Limb (tissue), 2 donors: ENCODE measurements around the gene NUBPL.
"Not testable (repeated sequence)": the region's sequence is repeated elsewhere in the genome, so short reads cannot be mapped to it uniquely, and the experiment has no call there.

ENCODE experiments used
- DNase-seq, 2 donors: peaks; one replicate each; pipeline ENCODE4 v3.0.0-alpha.2; 2016; ENCODE audit errors: extremely low spot score in 2 of 2

Gene NUBPL

GRCh38 chr14:31578266-31578665, 17.1 kb downstream of the NUBPL start:
- DNase-seq: no peak

- no peak for DNase-seq
Measured at GRCh38 chr14:31578792-31579501, 17.7 kb downstream of the NUBPL start.

- no peak for DNase-seq
Measured at GRCh38 chr14:31580234-31580633, 19.0 kb downstream of the NUBPL start.

- no peak for DNase-seq
Measured at GRCh38 chr14:31582286-31582691, 21.1 kb downstream of the NUBPL start.

- DNase-seq: no peak
Measured at GRCh38 chr14:31582836-31583452, 21.7 kb downstream of the NUBPL start.

GRCh38 chr14:31590206-31590605, 29.0 kb downstream of the NUBPL start:
- DNase-seq: no peak

GRCh38 chr14:31592122-31592521, 30.9 kb downstream of the NUBPL start:
- no peak for DNase-seq

- DNase-seq: no peak
Measured at GRCh38 chr14:31592631-31593030, 31.4 kb downstream of the NUBPL start.

- DNase-seq: no peak
Measured at GRCh38 chr14:31596342-31597095, 35.3 kb downstream of the NUBPL start.

GRCh38 chr14:31605702-31606101, 44.5 kb downstream of the NUBPL start:
- DNase-seq: no peak

- DNase-seq: no peak
Measured at GRCh38 chr14:31611778-31612433, 50.7 kb downstream of the NUBPL start.

- no peak for DNase-seq
Measured at GRCh38 chr14:31613188-31613587, 52.0 kb downstream of the NUBPL start.

- not testable (repeated sequence) for DNase-seq
Measured at GRCh38 chr14:31618884-31619283, 57.7 kb downstream of the NUBPL start.

GRCh38 chr14:31619440-31619839, 58.2 kb downstream of the NUBPL start:
- DNase-seq: no peak

- not testable (repeated sequence) for DNase-seq
Measured at GRCh38 chr14:31620898-31621297, 59.7 kb downstream of the NUBPL start.

GRCh38 chr14:31622060-31622459, 60.9 kb downstream of the NUBPL start:
- DNase-seq: no peak

GRCh38 chr14:31652900-31653299, 91.7 kb downstream of the NUBPL start:
- not testable (repeated sequence) for DNase-seq

GRCh38 chr14:31657917-31658316, 96.7 kb downstream of the NUBPL start:
- no peak for DNase-seq

- no peak for DNase-seq
Measured at GRCh38 chr14:31659278-31659677, 98.1 kb downstream of the NUBPL start.

GRCh38 chr14:31660191-31660590, 99.0 kb downstream of the NUBPL start:
- no peak for DNase-seq

- no peak for DNase-seq
Measured at GRCh38 chr14:31660728-31661127, 99.5 kb downstream of the NUBPL start.

GRCh38 chr14:31668348-31668747, 107.1 kb downstream of the NUBPL start:
- DNase-seq: no peak
